Measurements from ENCODE around the gene CHST7.

CHST7 gene

DNA sequence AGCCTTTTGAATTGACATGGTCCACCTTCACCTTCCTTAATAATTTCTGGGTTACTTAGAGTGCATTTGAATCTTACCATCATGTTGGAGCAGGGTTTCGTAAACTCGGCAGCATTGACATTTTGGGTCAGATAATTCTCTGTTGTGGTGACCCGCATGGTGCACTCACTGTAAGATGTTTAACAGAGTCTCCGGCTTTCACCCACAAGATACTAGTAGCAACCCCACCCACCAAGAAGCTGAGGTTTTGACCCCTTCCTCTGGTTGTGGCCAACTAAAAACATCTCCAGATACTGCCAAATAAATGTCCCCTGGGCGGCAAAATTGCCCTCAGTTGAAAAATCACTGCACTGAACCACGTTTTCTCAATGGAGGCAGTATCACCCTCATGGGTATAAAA, 62.7 kb downstream of the CHST7 start:
- H3K4me3 ChIP-seq (ENCODE audit: insufficient read length, low read depth), result no peak overlapping the region
- no peaks in the 10 kb centered on the region for H3K4me1 ChIP-seq (ENCODE audit: insufficient read depth, insufficient read length)
- no peaks in the 10 kb centered on the region for H3K27me3 ChIP-seq (ENCODE audit: insufficient read depth, insufficient read length)
- H3K9ac ChIP-seq (ENCODE audit: insufficient read length, low read depth), result no peak overlapping the region
- H3K36me3 ChIP-seq (ENCODE audit: insufficient read depth, insufficient read length, low read length), result no peaks in the 10 kb centered on the region
- no peak for TF ChIP-seq YY1 (IDR thresholded peaks at IDR 0.05; ENCODE audit: insufficient read depth, insufficient read length)
- TF ChIP-seq SUZ12 (IDR thresholded peaks at IDR 0.05; ENCODE audit: extremely low read depth, insufficient read depth, insufficient read length), result no peak
- TF ChIP-seq ZNF274 (IDR thresholded peaks at IDR 0.05; ENCODE audit: low read depth, low read length), result no peak
- no peak for DNase-seq (ENCODE audit: low read depth, low spot score)
- H3K9me3 ChIP-seq (ENCODE audit: insufficient read depth, low read length), result no peaks in the 10 kb centered on the region

DNA sequence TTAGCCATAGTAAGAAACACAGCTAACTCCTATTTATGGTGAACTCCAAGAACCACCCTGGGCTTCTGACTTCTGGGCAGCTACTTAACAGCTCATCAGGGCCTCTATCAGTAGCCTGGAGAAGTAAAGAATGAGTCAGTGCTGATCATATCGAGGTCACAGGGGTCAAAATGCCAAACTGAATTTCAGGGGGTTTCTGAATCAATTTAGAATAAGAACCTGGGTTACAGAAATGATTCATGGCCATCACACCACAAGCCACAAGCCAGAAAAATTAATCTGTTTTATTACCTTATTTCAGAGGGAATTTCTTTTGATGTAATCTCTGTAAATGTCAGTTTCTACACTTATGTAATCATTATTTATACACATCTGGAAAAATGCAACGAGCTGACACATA, 64.4 kb downstream of the CHST7 start:
- H3K27me3 ChIP-seq (ENCODE audit: insufficient read depth, insufficient read length), result no peaks in the 10 kb centered on the region
- no peaks in the 10 kb centered on the region for H3K36me3 ChIP-seq (ENCODE audit: insufficient read depth, insufficient read length, low read length)
- TF ChIP-seq SUZ12 (IDR thresholded peaks at IDR 0.05; ENCODE audit: extremely low read depth, insufficient read depth, insufficient read length), result no peak
- TF ChIP-seq YY1 (IDR thresholded peaks at IDR 0.05; ENCODE audit: insufficient read depth, insufficient read length), result no peak
- TF ChIP-seq ZNF274 (IDR thresholded peaks at IDR 0.05; ENCODE audit: low read depth, low read length), result no peak
- no peak overlapping the region for H3K9ac ChIP-seq (ENCODE audit: insufficient read length, low read depth)
- DNase-seq (ENCODE audit: low read depth, low spot score), result no peak
- H3K9me3 ChIP-seq (ENCODE audit: insufficient read depth, low read length), result no peaks in the 10 kb centered on the region
- H3K4me1 ChIP-seq (ENCODE audit: insufficient read depth, insufficient read length), result no peaks in the 10 kb centered on the region
- H3K4me3 ChIP-seq (ENCODE audit: insufficient read length, low read depth), result no peak overlapping the region

DNA sequence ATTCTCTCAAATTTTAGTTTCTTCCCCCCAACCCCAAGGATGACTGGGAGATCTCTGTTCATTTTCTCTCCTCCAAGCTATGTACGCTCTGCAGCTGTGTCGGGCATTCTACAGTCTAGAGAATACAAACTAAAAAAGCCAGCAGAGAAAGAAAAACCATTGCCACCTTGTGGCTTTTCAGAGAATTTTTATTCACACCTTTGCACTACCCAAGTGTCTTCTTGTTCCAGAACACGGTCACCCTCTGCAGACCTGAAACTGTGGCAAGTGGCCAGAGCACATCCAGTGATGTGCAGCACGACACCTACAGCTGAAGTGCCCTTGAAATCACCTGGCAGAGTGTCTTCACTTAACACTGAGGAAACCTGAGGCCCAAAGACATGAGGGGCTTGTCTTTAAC, 68.6 kb downstream of the CHST7 start:
- TF ChIP-seq ZNF274 (IDR thresholded peaks at IDR 0.05; ENCODE audit: low read depth, low read length) (no peak), YY1 (IDR thresholded peaks at IDR 0.05; ENCODE audit: insufficient read depth, insufficient read length) (no peak)
- no peak overlapping the region for H3K9ac ChIP-seq (ENCODE audit: insufficient read length, low read depth)
- H3K4me1 ChIP-seq (ENCODE audit: insufficient read depth, insufficient read length), result peaks cover 8% of the 10 kb centered on the region
- no peaks in the 10 kb centered on the region for H3K9me3 ChIP-seq (ENCODE audit: insufficient read depth, low read length)
- H3K4me3 ChIP-seq (ENCODE audit: insufficient read length, low read depth), result no peak overlapping the region
- peaks cover 16% of the 10 kb centered on the region for H3K36me3 ChIP-seq (ENCODE audit: insufficient read depth, insufficient read length, low read length)
- no peak for DNase-seq (ENCODE audit: low read depth, low spot score)
- no peaks in the 10 kb centered on the region for H3K27me3 ChIP-seq (ENCODE audit: insufficient read depth, insufficient read length)

DNA sequence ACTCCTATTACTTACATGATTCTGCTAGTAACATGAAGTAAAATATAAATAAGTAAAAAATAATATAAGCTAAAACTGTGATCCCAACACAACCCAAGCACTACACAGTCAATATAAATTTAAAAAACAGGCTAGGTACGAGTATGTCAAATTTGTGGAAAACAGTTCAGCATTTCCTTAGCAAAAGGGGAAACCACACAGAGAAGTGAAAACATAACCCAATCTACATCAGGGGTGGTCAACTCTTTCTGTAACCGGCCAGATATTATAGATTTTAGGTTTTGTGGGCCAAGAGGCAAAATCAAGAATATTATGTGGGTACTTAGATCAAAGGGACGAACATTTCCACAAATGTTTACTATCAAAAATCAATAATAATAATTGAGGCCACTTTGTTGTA, 70.1 kb downstream of the CHST7 start:
- Histone ChIP-seq H3K4me1 (ENCODE audit: insufficient read depth, insufficient read length) (peaks cover 13% of the 10 kb centered on the region), H3K27me3 (ENCODE audit: insufficient read depth, insufficient read length) (no peaks in the 10 kb centered on the region), H3K9me3 (ENCODE audit: insufficient read depth, low read length) (no peaks in the 10 kb centered on the region), H3K9ac (ENCODE audit: insufficient read length, low read depth) (no peak overlapping the region), H3K4me3 (ENCODE audit: insufficient read length, low read depth) (no peak overlapping the region), H3K36me3 (ENCODE audit: insufficient read depth, insufficient read length, low read length) (peaks cover 16% of the 10 kb centered on the region)
- TF ChIP-seq SUZ12 (IDR thresholded peaks at IDR 0.05; ENCODE audit: extremely low read depth, insufficient read depth, insufficient read length) (no peak), YY1 (IDR thresholded peaks at IDR 0.05; ENCODE audit: insufficient read depth, insufficient read length) (no peak), ZNF274 (IDR thresholded peaks at IDR 0.05; ENCODE audit: low read depth, low read length) (no peak)
- no peak for DNase-seq (ENCODE audit: low read depth, low spot score)

DNA sequence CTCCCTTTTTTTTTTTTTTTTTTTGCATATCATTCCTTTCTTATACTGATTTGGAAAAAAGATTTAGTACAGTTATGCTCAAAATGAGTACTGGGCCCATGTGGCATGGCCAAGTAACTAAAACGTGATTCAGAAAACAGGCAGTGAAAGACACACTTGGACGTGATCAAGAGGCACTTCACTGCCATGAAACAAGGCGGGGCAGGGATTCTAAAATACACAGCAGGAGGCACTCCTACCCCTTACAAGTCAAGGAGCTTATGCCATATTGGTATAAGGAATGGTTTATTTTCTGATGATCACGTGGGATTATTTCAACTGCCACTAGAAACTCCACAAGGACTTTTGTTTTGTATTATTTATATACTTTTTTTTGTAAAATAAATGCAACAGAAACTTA, 72.0 kb downstream of the CHST7 start:
- H3K36me3 ChIP-seq (ENCODE audit: insufficient read depth, insufficient read length, low read length), result peaks cover 16% of the 10 kb centered on the region
- H3K4me3 ChIP-seq (ENCODE audit: insufficient read length, low read depth), result no peak overlapping the region
- H3K9me3 ChIP-seq (ENCODE audit: insufficient read depth, low read length), result no peaks in the 10 kb centered on the region
- H3K4me1 ChIP-seq (ENCODE audit: insufficient read depth, insufficient read length), result peaks cover 15% of the 10 kb centered on the region
- H3K9ac ChIP-seq (ENCODE audit: insufficient read length, low read depth), result no peak overlapping the region
- no peaks in the 10 kb centered on the region for H3K27me3 ChIP-seq (ENCODE audit: insufficient read depth, insufficient read length)
- no peak for DNase-seq (ENCODE audit: low read depth, low spot score)
- TF ChIP-seq ZNF274 (IDR thresholded peaks at IDR 0.05; ENCODE audit: low read depth, low read length) (no peak), SUZ12 (IDR thresholded peaks at IDR 0.05; ENCODE audit: extremely low read depth, insufficient read depth, insufficient read length) (no peak), YY1 (IDR thresholded peaks at IDR 0.05; ENCODE audit: insufficient read depth, insufficient read length) (no peak)

DNA sequence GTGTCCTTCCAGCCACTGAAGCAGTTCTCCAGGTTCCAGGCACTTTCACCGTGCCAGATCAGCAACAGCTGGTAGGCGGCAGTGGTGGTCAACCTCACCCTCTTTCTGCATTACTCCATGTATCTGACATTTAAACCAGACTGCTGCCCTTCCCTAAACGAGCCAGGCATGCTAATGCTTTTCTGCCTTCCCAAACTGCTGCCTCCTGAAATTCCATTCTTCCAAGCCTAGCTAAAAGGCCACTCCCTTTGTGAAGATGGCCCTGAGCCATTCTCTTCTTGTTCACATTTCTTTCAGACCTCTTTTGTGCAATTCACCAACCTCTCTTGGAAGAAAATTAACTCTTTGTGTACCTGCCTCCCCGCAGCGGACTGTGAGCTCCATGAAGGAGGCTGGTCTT, 73.7 kb downstream of the CHST7 start:
- peaks cover 16% of the 10 kb centered on the region for H3K36me3 ChIP-seq (ENCODE audit: insufficient read depth, insufficient read length, low read length)
- peaks cover 15% of the 10 kb centered on the region for H3K4me1 ChIP-seq (ENCODE audit: insufficient read depth, insufficient read length)
- peak overlapping the region; percentile 61 for H3K9ac ChIP-seq (ENCODE audit: insufficient read length, low read depth)
- H3K9me3 ChIP-seq (ENCODE audit: insufficient read depth, low read length), result no peaks in the 10 kb centered on the region
- H3K4me3 ChIP-seq (ENCODE audit: insufficient read length, low read depth), result no peak overlapping the region
- no peaks in the 10 kb centered on the region for H3K27me3 ChIP-seq (ENCODE audit: insufficient read depth, insufficient read length)
- no peak for TF ChIP-seq ZNF274 (IDR thresholded peaks at IDR 0.05; ENCODE audit: low read depth, low read length)
- no peak for TF ChIP-seq YY1 (IDR thresholded peaks at IDR 0.05; ENCODE audit: insufficient read depth, insufficient read length)
- no peak for TF ChIP-seq SUZ12 (IDR thresholded peaks at IDR 0.05; ENCODE audit: extremely low read depth, insufficient read depth, insufficient read length)
- no peak for DNase-seq (ENCODE audit: low read depth, low spot score)

Measured in NT2/D1 (cell line).